HEK293 (cell line): Measurements from ENCODE around the gene RNF144A.

ENCODE experiments used
- ZBTB8A ChIP-seq: fragments of 450-650 bp; formaldehyde crosslinking; IDR thresholded peaks from 2 replicates; pipeline ENCODE4 v1.5.1; 2016; ENCODE audit warnings: missing biosample characterization, missing genetic modification characterization
- ZEB2 ChIP-seq: fragments of 450-650 bp; formaldehyde crosslinking; IDR thresholded peaks from 2 replicates; pipeline ENCODE4 v1.5.1; 2016; ENCODE audit warnings: missing biosample characterization, missing genetic modification characterization
- ZFP37 ChIP-seq: fragments of 450-650 bp; formaldehyde crosslinking; IDR thresholded peaks from 2 replicates; pipeline ENCODE4 v1.5.1; 2016; ENCODE audit warnings: missing biosample characterization, missing genetic modification characterization
- ZNF24 ChIP-seq: fragments of 450-650 bp; formaldehyde crosslinking; IDR thresholded peaks from 2 replicates; pipeline ENCODE4 v1.5.1; 2016; ENCODE audit warnings: missing biosample characterization, missing genetic modification characterization
- ZNF48 ChIP-seq: fragments of 450-650 bp; formaldehyde crosslinking; IDR thresholded peaks from 2 replicates; pipeline ENCODE4 v1.5.1; 2016; ENCODE audit warnings: missing biosample characterization, missing genetic modification characterization
- ZNF530 ChIP-seq: fragments of 450-650 bp; formaldehyde crosslinking; IDR thresholded peaks from 2 replicates; pipeline ENCODE4 v1.5.1; 2016; ENCODE audit warnings: low read depth, missing biosample characterization, missing genetic modification characterization
- ZNF555 ChIP-seq: fragments of 450-650 bp; formaldehyde crosslinking; conservative IDR thresholded peaks from 2 replicates; pipeline ENCODE4 v1.5.1; 2017; ENCODE audit warnings: missing biosample characterization, mild to moderate bottlenecking, missing genetic modification characterization, inconsistent platforms
- TF ChIP-seq, protein P1 (sequence below): fragments of 450-650 bp; formaldehyde crosslinking; IDR thresholded peaks from 2 replicates; pipeline ENCODE4 v1.5.1; 2016; ENCODE audit warnings: missing biosample characterization, missing genetic modification characterization
- TF ChIP-seq, protein P2 (sequence below): fragments of 450-650 bp; formaldehyde crosslinking; IDR thresholded peaks from 2 replicates; pipeline ENCODE4 v1.5.1; 2016; ENCODE audit warnings: missing biosample characterization, missing genetic modification characterization

DNA sequence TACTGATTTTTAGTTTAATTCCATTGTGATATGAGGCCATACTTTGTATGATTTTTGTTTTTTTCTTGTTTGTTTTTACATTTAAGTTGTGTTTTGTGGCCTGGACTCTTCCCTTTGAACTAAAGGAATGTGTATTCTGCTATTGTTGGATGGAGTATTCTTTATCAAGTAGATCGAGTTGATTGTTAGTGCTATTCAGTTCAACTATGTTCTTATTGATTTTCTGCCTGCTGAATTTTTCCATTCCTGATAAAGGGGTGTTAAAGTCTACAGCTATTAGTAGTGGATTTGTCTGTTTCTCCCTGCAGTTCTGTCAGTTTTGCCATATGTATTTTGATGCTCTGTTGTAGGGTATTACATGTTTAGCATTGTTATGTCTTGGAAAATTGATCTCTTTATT is 14.5 kb downstream of the RNF144A start:
- TF ChIP-seq, protein P1, sequence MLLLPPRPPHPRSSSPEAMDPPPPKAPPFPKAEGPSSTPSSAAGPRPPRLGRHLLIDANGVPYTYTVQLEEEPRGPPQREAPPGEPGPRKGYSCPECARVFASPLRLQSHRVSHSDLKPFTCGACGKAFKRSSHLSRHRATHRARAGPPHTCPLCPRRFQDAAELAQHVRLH (tag by site-specific recombination): no peak
- no peak for TF ChIP-seq ZNF48
- TF ChIP-seq ZEB2 (tag by site-specific recombination): no peak
- TF ChIP-seq, protein P2, sequence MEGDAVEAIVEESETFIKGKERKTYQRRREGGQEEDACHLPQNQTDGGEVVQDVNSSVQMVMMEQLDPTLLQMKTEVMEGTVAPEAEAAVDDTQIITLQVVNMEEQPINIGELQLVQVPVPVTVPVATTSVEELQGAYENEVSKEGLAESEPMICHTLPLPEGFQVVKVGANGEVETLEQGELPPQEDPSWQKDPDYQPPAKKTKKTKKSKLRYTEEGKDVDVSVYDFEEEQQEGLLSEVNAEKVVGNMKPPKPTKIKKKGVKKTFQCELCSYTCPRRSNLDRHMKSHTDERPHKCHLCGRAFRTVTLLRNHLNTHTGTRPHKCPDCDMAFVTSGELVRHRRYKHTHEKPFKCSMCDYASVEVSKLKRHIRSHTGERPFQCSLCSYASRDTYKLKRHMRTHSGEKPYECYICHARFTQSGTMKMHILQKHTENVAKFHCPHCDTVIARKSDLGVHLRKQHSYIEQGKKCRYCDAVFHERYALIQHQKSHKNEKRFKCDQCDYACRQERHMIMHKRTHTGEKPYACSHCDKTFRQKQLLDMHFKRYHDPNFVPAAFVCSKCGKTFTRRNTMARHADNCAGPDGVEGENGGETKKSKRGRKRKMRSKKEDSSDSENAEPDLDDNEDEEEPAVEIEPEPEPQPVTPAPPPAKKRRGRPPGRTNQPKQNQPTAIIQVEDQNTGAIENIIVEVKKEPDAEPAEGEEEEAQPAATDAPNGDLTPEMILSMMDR: no peak
- no peak for TF ChIP-seq ZNF530 (tag by site-specific recombination)
- TF ChIP-seq ZFP37 (tag by site-specific recombination): no peak
- no peak for TF ChIP-seq ZNF24 (tag by site-specific recombination)
- no peak for TF ChIP-seq ZNF555 (tag by site-specific recombination)
- no peak for TF ChIP-seq ZBTB8A (tag by site-specific recombination)
